HG03097 (cell line): ENCODE measurements around the gene TTLL12.

Experiments
- ATAC-seq: cut with Tn5 transposase; IDR thresholded peaks from one replicate; pipeline ENCODE4 v1.9.1; 2021; ENCODE audit not compliant: unreplicated experiment, low FRiP score

The TTLL12 gene

GRCh38 chr22:43216738-43217137, 29.8 kb upstream of the TTLL12 start:
- ATAC-seq = no peak

GRCh38 chr22:43213962-43214361, 27.0 kb upstream of the TTLL12 start:
- no peak for ATAC-seq

- ATAC-seq = no peak
These were observed 26.1 kb upstream of the TTLL12 start for GRCh38 chr22:43213051-43213450.

GRCh38 chr22:43212434-43212952, 25.6 kb upstream of the TTLL12 start:
- ATAC-seq = no peak

GRCh38 chr22:43211941-43212433, 25.1 kb upstream of the TTLL12 start:
- ATAC-seq = no peak

GRCh38 chr22:43210631-43211515, 23.9 kb upstream of the TTLL12 start:
- ATAC-seq = no peak

GRCh38 chr22:43209971-43210370, 23.0 kb upstream of the TTLL12 start:
- ATAC-seq = no peak

GRCh38 chr22:43209523-43209890, 22.6 kb upstream of the TTLL12 start:
- ATAC-seq = no peak

GRCh38 chr22:43208703-43209522, 22.0 kb upstream of the TTLL12 start:
- no peak for ATAC-seq

GRCh38 chr22:43207849-43208702, 21.1 kb upstream of the TTLL12 start:
- ATAC-seq = no peak

GRCh38 chr22:43207386-43207785, 20.5 kb upstream of the TTLL12 start:
- ATAC-seq = no peak

- ATAC-seq = no peak
These were observed 19.7 kb upstream of the TTLL12 start for GRCh38 chr22:43206509-43207161.

- ATAC-seq = no peak
These were observed 19.0 kb upstream of the TTLL12 start for GRCh38 chr22:43205748-43206508.

GRCh38 chr22:43205261-43205691, 18.3 kb upstream of the TTLL12 start:
- ATAC-seq = no peak

- no peak for ATAC-seq
These were observed 16.6 kb upstream of the TTLL12 start for GRCh38 chr22:43203471-43203981.

GRCh38 chr22:43202756-43203410, 15.9 kb upstream of the TTLL12 start:
- ATAC-seq = no peak

- ATAC-seq = no peak
These were observed 15.4 kb upstream of the TTLL12 start for GRCh38 chr22:43202326-43202725.

GRCh38 chr22:43201486-43202219, 14.7 kb upstream of the TTLL12 start:
- ATAC-seq = no peak
